Pancreas (tissue), 10 donors: ENCODE data around the gene DNAJB2. TPM values are rescaled to one million over a fixed set of nuclear protein-coding genes. Genes with fewer than 3 reads are reported as not detected.
A peak's percentile ranks its signal among the peaks of the same experiment; 100 is the strongest.

Source experiments
- ATAC-seq, 4 donors: fragments of 200-7000 bp; cut with Tn5 transposase; one replicate each; pipeline versions ENCODE4 v1.8.0 to v1.9.1; 2020; ENCODE audit warnings: mild to moderate bottlenecking in 4 of 4, moderate library complexity in 4 of 4
- DNase-seq, 6 donors: peaks; one replicate each; pipeline ENCODE4 v3.0.0-alpha.2; 2020
- FAIRE-seq: peaks from 2 replicates; lab custom pipeline; 2012; peaks lifted over from hg19 to GRCh38; lab: Jason Lieb, UNC
- H3K27ac ChIP-seq, 4 donors: fragments of 200-600 bp; sonication (generic); 1 replicate in 3 of 4; 2 replicates in 1 of 4; pipeline versions ENCODE4 v1.5.0 to v1.8.0; 2020
- H3K27me3 ChIP-seq, 4 donors: fragments of 200-600 bp; one replicate each; pipeline ENCODE4 v1.8.0; 2021
- H3K36me3 ChIP-seq, 3 donors: fragments of 200-600 bp; sonication (generic) in 1 of 3; one replicate each; pipeline versions ENCODE4 v1.5.0 to v1.8.0; 2020 to 2021
- H3K4me1 ChIP-seq, 3 donors: fragments of 200-600 bp; one replicate each; pipeline ENCODE4 v1.8.0; 2021
- H3K4me3 ChIP-seq, 4 donors: fragments of 200-600 bp; sonication (generic) in 2 of 4; one replicate each; pipeline versions ENCODE4 v1.5.0 to v1.8.0; 2020 to 2021
- H3K9me3 ChIP-seq, 4 donors: fragments of 200-600 bp; one replicate each; pipeline ENCODE4 v1.8.0; 2021
- WGBS, 2 donors: extraction: QIAGEN DNeasy Blood & Tissue Kit; methylation state at CpG; one replicate each; pipeline ENCODE4 v1.1.7; 2013; 5-methylcytosine and 5-hydroxymethylcytosine counted together
- intact Hi-C, 3 donors: fragments of 100-400 bp; cut with DNase I; formaldehyde crosslinking; loops; one replicate each; pipeline versions ENCODE4 v1.11.1 to v1.14.2; 2022
- polyA plus RNA-seq, 2 donors: library from polyadenylated mRNA; stranded (reverse); fragments of 200-250 nt; gene quantifications; one replicate each; pipeline ENCODE4 v1.2.3, GENCODE V29; 2013
- total RNA-seq, 6 donors: library from RNA; stranded (reverse); fragmentation: NEBNext Ultra II Directional in 4 of 6; extraction: Animal tissue kit (Norgen Biotek cat#: 25700) in 4 of 6; gene quantifications; one replicate each; pipeline versions ENCODE4 v1.2.1 to v1.2.4, GENCODE V29; 2021 to 2023
- TF ChIP-seq, protein P1 (sequence below), 4 donors: fragments of 200-600 bp; sonication (generic) in 3 of 4; IDR thresholded peaks; one replicate each; pipeline versions ENCODE4 v1.5.0 to v1.8.0; 2021; ENCODE audit warnings: antibody characterized with exemption in 4 of 4
- donor health status: healthy with polysubstance abuse.
- donor health status: DM: no; HTN: no; CAD: no; lungs with moderate emphysema.
- donor health status: DM: no; HTN: no; CAD: no.
- donor health status: control.
- donor health status: control.
- donor health status: Bipolar disorder and iron deficiency.
- donor health status: DM: yes; HTN: yes; CAD: no.
- donor health status: DM: no; HTN: no; CAD: no.
- donor health status: DM: no; HTN: no; CAD: no.
- donor health status: DM: yes; HTN: yes; CAD: no.

DNAJB2 gene
- total and polyA plus RNA-seq, 8 donors = 44.5 to 96.3 (median 63.0) TPM

DNA sequence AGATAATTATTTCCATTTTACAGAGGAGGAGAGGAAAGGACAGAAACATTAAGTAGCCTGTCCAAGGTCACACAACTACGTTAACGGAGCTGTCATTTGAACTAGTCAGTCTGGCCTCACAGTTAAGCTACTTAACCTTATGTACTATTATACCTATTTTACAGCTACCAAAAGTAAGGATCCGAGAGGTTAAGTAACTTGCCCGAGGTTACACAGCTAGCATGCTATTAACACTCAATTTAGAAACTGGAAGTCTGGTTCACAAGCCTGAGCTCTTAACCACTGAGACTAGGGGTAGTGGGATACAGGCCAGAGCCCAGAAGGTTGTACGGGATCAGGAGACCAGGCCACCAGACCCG lies 34.4 kb upstream of the DNAJB2 start:
- DNase-seq (no peak), ATAC-seq (no peak), FAIRE-seq (no peak)
- WGBS, 2 donors = 8 to 12% methylated on average over 6 of the region's 6 CpGs
- Histone ChIP-seq H3K9me3 (no peaks in the 10 kb centered on the region), H3K36me3 (no peaks in the 10 kb centered on the region), H3K4me1 (peaks cover 13 to 39% (median 16%) of the 10 kb centered on the region in 3 donors), H3K4me3 (peak overlapping the region; percentile 66 to 81 (median 70)), H3K27ac (peak overlapping the region; percentile 78 to 92 (median 85)), H3K27me3 (no peaks in the 10 kb centered on the region)
- TF ChIP-seq, protein P1, sequence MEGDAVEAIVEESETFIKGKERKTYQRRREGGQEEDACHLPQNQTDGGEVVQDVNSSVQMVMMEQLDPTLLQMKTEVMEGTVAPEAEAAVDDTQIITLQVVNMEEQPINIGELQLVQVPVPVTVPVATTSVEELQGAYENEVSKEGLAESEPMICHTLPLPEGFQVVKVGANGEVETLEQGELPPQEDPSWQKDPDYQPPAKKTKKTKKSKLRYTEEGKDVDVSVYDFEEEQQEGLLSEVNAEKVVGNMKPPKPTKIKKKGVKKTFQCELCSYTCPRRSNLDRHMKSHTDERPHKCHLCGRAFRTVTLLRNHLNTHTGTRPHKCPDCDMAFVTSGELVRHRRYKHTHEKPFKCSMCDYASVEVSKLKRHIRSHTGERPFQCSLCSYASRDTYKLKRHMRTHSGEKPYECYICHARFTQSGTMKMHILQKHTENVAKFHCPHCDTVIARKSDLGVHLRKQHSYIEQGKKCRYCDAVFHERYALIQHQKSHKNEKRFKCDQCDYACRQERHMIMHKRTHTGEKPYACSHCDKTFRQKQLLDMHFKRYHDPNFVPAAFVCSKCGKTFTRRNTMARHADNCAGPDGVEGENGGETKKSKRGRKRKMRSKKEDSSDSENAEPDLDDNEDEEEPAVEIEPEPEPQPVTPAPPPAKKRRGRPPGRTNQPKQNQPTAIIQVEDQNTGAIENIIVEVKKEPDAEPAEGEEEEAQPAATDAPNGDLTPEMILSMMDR (IDR thresholded peaks at IDR 0.05) = no peak
- intact Hi-C loops = no loop called here

DNA sequence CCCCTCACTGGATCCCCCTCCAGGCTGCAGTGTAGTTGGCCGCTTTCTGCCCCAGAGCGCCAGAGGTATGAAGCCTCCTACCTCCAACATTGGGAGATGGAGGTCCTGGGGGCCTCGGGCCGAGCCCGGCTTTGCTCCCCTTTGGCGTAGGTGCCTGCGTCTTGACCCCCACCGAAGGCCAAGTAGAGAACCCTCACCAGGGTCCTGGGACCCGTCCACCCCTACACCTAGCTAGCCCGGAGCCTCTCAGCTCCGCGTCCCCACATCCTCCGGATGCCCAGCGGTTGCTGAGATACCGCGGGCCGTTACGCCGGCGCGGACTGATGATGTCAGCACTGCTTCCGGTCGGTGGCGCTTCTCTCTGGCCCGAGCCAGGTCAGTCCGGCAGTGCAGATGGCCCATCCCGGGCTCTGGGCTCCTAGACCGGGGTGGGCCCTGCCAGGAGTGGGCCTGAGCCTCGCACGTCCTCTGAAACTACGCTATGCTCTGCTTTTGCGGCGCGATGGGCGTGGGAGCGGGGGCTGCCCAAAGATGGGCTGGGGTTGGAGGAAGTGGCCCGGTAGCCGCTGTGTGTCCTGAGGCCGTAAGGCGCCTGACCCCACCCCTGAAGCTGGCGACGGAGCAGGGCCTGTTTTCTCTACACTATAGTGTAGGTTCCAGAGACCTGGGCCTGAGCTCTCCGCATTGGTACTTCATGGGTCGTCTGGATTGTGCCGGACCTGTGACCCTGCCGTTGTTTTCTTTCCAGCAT lies 33.8 kb upstream of the DNAJB2 start, which contains the start of the genes GLB1L and STK16:
GLB1L (minus strand) TSS at position 297 of the 751 bp plus-strand sequence. CDS start 1,871 bp downstream, outside the sequence.
STK16 (plus strand) TSS at position 332 of the 751 bp plus-strand sequence. CDS start 521 bp downstream, outside the sequence.
- Histone ChIP-seq H3K4me1 (peaks cover 17 to 45% (median 22%) of the 10 kb centered on the region in 3 donors), H3K27ac (peak within 1 kb of the TSS; percentile 78 to 92 (median 85)), H3K9me3 (no peaks in the 10 kb centered on the region), H3K36me3 (peaks cover 0 to 1% (median 0%) of the 10 kb centered on the region in 3 donors), H3K27me3 (no peaks in the 10 kb centered on the region), H3K4me3 (peak within 1 kb of the TSS; percentile 66 to 81 (median 70))
- ATAC-seq (peak; percentile 79 to 88 (median 82)), FAIRE-seq (no peak), DNase-seq (peak; percentile 89 to 98 (median 93))
- WGBS, 2 donors = 0% methylated on average over 42 to 46 of the region's 46 CpGs
- intact Hi-C loops = no loop called here
- TF ChIP-seq, protein P1 (IDR thresholded peaks at IDR 0.05) = no peak

GRCh38 chr2:219245899-219246230 lies 33.3 kb upstream of the DNAJB2 start:
- H3K9me3 ChIP-seq = no peaks in the 10 kb centered on the region
- no peak for FAIRE-seq
- peak overlapping the region; percentile 78 to 92 (median 85) for H3K27ac ChIP-seq
- H3K4me3 ChIP-seq = peak overlapping the region; percentile 66 to 81 (median 70)
- TF ChIP-seq, protein P1 (IDR thresholded peaks at IDR 0.05) = no peak
- no peak for ATAC-seq
- 10 to 11% methylated on average over 10 of the region's 10 CpGs for WGBS, 2 donors
- no peaks in the 10 kb centered on the region for H3K27me3 ChIP-seq
- H3K36me3 ChIP-seq = peaks cover 0 to 5% (median 0%) of the 10 kb centered on the region in 3 donors
- H3K4me1 ChIP-seq = peaks cover 22 to 50% (median 26%) of the 10 kb centered on the region in 3 donors
- DNase-seq = no peak
- intact Hi-C loops = no loop called here

GRCh38 chr2:219246559-219246958 lies 32.6 kb upstream of the DNAJB2 start:
- H3K27me3 ChIP-seq = no peaks in the 10 kb centered on the region
- H3K4me1 ChIP-seq = peaks cover 24 to 55% (median 26%) of the 10 kb centered on the region in 3 donors
- FAIRE-seq = no peak
- WGBS, 2 donors = 91 to 95% methylated on average over 10 of the region's 10 CpGs
- H3K36me3 ChIP-seq = peaks cover 0 to 5% (median 0%) of the 10 kb centered on the region in 3 donors
- no peak for DNase-seq
- TF ChIP-seq, protein P1 (IDR thresholded peaks at IDR 0.05) = no peak
- peak overlapping the region in 1 of 4 donors; percentile 92 for H3K27ac ChIP-seq
- H3K9me3 ChIP-seq = no peaks in the 10 kb centered on the region
- intact Hi-C loops = no loop called here
- no peak overlapping the region for H3K4me3 ChIP-seq
- no peak for ATAC-seq
